DMS114 treated with DMSO at 0.1 percent for 48 hours (cell line): ENCODE measurements around the gene GRID2.
"Not testable (repeated sequence)": the region's sequence is repeated elsewhere in the genome, so short reads cannot be mapped to it uniquely, and the experiment has no call there.

ENCODE experiments used
- DNase-seq: peaks from one replicate; lab custom pipeline; 2025; ENCODE audit not compliant: unreplicated experiment; lab: John Stamatoyannopoulos, UW

The GRID2 gene

GRCh38 chr4:92305148-92305877 is 1.5 kb downstream of the GRID2 start:
- DNase-seq = no peak

- no peak for DNase-seq
Observed at GRCh38 chr4:92305878-92306520, 2.2 kb downstream of the GRID2 start.

GRCh38 chr4:92307181-92307580 is 3.4 kb downstream of the GRID2 start:
- DNase-seq = no peak

- DNase-seq = no peak
Observed at GRCh38 chr4:92307866-92308265, 4.1 kb downstream of the GRID2 start.

GRCh38 chr4:92317047-92317446 is 13.3 kb downstream of the GRID2 start:
- DNase-seq = no peak

- no peak for DNase-seq
Observed at GRCh38 chr4:92328095-92328494, 24.3 kb downstream of the GRID2 start.

- DNase-seq = no peak
Observed at GRCh38 chr4:92333016-92333415, 29.2 kb downstream of the GRID2 start.

GRCh38 chr4:92334716-92335350 is 31.1 kb downstream of the GRID2 start:
- DNase-seq = no peak

- DNase-seq = no peak
Observed at GRCh38 chr4:92339676-92340075, 35.9 kb downstream of the GRID2 start.

- no peak for DNase-seq
Observed at GRCh38 chr4:92344216-92344615, 40.5 kb downstream of the GRID2 start.

- DNase-seq = no peak
Observed at GRCh38 chr4:92346289-92346688, 42.5 kb downstream of the GRID2 start.

- no peak for DNase-seq
Observed at GRCh38 chr4:92357966-92358365, 54.2 kb downstream of the GRID2 start.

GRCh38 chr4:92359491-92359890 is 55.7 kb downstream of the GRID2 start:
- DNase-seq = no peak

- DNase-seq = no peak
Observed at GRCh38 chr4:92362028-92362427, 58.3 kb downstream of the GRID2 start.

- no peak for DNase-seq
Observed at GRCh38 chr4:92368653-92369052, 64.9 kb downstream of the GRID2 start.

GRCh38 chr4:92381616-92382015 is 77.8 kb downstream of the GRID2 start:
- no peak for DNase-seq

GRCh38 chr4:92382128-92382527 is 78.4 kb downstream of the GRID2 start:
- DNase-seq = no peak

- DNase-seq = peak; percentile 17
Observed at GRCh38 chr4:92387459-92388069, 83.8 kb downstream of the GRID2 start.

GRCh38 chr4:92399032-92399431 is 95.3 kb downstream of the GRID2 start:
- DNase-seq = no peak

GRCh38 chr4:92403525-92403924 is 99.8 kb downstream of the GRID2 start:
- not testable (repeated sequence) for DNase-seq

- DNase-seq = no peak
Observed at GRCh38 chr4:92406488-92406887, 102.7 kb downstream of the GRID2 start.

- no peak for DNase-seq
Observed at GRCh38 chr4:92421920-92422319, 118.2 kb downstream of the GRID2 start.
